22Rv1 (cell line): ENCODE data around the gene ANO5.

Source experiments
- H3K27ac ChIP-seq: fragments of 450-650 bp; 2 replicates; pipeline ENCODE4 v1.5.1; 2017
- ZFX ChIP-seq: fragments of 450-650 bp; IDR thresholded peaks from 2 replicates; pipeline ENCODE4 v1.6.1; 2017; ENCODE audit warnings: antibody characterized with exemption, borderline replicate concordance
- TF ChIP-seq, protein P1 (sequence below): fragments of 450-650 bp; IDR thresholded peaks from 2 replicates; pipeline ENCODE4 v1.5.1; 2017; ENCODE audit warnings: mild to moderate bottlenecking

Gene ANO5, protein sequence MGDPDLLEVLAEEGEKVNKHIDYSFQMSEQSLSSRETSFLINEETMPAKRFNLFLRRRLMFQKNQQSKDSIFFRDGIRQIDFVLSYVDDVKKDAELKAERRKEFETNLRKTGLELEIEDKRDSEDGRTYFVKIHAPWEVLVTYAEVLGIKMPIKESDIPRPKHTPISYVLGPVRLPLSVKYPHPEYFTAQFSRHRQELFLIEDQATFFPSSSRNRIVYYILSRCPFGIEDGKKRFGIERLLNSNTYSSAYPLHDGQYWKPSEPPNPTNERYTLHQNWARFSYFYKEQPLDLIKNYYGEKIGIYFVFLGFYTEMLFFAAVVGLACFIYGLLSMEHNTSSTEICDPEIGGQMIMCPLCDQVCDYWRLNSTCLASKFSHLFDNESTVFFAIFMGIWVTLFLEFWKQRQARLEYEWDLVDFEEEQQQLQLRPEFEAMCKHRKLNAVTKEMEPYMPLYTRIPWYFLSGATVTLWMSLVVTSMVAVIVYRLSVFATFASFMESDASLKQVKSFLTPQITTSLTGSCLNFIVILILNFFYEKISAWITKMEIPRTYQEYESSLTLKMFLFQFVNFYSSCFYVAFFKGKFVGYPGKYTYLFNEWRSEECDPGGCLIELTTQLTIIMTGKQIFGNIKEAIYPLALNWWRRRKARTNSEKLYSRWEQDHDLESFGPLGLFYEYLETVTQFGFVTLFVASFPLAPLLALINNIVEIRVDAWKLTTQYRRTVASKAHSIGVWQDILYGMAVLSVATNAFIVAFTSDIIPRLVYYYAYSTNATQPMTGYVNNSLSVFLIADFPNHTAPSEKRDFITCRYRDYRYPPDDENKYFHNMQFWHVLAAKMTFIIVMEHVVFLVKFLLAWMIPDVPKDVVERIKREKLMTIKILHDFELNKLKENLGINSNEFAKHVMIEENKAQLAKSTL

DNA sequence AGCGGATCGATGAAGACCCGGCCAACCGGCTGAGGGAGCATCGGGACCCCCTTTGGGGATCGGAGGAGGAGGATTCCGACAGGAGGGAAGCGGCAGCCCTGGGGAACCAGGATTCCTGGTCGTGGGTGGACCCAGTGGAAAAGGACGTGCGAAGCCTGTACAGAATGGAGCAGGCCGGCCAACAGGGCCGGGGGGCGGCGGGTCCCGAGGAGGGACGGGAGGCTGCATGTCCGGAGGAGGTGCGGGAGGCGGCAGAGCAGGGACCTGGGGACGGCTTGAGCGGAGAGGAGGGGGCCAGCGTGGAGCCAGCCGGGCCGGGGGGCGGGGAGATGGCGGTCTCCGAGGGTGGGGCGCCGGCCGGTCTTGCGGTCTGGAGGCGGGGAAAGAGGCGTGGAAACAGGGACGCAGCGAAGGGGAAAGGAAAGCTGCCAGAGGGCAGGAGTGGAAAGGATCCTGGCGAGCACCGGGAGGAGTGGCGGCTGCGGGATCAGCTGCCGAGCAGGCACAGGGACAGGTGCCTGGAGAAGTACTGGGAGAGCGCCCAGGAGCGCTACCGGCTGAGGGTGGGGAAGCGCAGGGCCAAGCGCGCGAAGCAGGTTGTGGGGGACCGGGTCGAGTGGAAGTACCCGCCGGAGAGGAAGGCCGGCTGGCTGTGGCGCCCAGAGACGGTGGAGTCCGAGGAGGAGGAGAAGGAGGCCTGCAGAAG, at the start of gene ANO5:
ANO5 (plus strand) TSS at position 444 of the 706 bp plus-strand sequence. CDS start 408 bp downstream, outside the sequence.
- peak within 1 kb of the TSS; percentile 37 for H3K27ac ChIP-seq
- TF ChIP-seq ZFX = no peak
- TF ChIP-seq, protein P1, sequence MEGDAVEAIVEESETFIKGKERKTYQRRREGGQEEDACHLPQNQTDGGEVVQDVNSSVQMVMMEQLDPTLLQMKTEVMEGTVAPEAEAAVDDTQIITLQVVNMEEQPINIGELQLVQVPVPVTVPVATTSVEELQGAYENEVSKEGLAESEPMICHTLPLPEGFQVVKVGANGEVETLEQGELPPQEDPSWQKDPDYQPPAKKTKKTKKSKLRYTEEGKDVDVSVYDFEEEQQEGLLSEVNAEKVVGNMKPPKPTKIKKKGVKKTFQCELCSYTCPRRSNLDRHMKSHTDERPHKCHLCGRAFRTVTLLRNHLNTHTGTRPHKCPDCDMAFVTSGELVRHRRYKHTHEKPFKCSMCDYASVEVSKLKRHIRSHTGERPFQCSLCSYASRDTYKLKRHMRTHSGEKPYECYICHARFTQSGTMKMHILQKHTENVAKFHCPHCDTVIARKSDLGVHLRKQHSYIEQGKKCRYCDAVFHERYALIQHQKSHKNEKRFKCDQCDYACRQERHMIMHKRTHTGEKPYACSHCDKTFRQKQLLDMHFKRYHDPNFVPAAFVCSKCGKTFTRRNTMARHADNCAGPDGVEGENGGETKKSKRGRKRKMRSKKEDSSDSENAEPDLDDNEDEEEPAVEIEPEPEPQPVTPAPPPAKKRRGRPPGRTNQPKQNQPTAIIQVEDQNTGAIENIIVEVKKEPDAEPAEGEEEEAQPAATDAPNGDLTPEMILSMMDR = no peak

DNA sequence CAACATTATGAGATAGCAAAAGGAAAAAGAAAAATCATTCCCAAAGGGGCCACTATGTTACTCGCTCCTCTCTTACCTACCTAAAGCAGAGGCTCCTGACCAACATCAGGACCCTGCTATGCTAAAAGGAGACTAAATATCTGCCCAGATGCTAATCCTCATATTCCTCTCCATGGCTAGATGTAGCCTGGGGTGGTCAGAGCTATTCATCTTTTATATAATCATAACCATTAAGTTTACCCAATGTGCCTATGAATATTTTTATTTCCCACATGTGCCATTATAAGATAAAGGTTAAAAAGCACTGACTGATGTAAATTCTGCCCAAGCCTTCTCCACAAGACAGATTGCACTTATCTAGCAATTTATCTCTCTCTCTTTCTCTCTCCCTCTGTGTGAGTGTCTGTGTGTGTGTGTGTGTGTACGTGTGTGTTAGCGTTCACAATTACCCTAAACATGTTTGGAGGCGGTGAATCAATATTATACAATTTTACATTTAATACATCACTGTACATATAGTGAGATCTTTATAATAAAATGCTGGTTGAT, 41.2 kb upstream of the ANO5 start:
- no peak overlapping the region for H3K27ac ChIP-seq
- no peak for TF ChIP-seq ZFX
- TF ChIP-seq, protein P1 = no peak

DNA sequence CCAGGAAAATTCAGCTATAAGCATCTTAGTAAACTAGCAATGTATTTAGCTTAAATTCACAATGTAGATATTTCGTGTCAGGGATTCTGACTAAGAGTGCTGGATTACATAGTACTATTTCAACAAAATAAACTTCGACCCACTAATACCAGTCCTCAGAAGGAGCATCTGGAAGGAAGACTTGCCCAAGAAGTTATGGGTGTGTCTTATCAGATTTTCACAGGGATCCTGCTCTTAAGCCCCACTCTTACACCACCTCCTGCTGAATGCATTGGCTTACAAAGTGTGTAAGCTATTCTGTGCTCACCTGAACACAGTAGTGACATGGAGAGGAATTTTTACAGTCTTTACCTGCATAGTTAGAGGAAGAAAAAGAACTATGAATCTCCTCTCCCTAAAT, 35.4 kb upstream of the ANO5 start:
- no peak overlapping the region for H3K27ac ChIP-seq
- TF ChIP-seq ZFX = no peak
- TF ChIP-seq, protein P1 = no peak

DNA sequence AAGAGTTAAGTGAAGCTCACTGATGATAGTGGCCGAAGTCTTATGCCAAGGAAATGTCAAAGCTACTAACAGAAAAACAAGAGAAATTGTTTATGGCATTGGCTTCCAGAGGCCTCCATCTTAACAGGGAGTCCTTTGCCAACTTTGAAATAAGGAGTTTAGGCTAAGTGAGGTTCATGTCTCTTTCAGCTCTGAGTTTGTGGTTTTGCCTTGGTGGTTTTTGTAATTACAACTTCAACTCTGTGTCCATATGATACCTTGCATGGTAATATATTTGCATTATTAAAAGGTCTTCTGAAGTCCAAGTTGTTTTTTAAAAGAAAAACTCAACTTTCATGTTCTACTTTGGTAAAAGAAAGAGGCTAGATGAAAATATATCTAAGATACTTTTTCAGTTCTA, 31.4 kb upstream of the ANO5 start:
- no peak overlapping the region for H3K27ac ChIP-seq
- TF ChIP-seq ZFX = no peak
- TF ChIP-seq, protein P1 = no peak

DNA sequence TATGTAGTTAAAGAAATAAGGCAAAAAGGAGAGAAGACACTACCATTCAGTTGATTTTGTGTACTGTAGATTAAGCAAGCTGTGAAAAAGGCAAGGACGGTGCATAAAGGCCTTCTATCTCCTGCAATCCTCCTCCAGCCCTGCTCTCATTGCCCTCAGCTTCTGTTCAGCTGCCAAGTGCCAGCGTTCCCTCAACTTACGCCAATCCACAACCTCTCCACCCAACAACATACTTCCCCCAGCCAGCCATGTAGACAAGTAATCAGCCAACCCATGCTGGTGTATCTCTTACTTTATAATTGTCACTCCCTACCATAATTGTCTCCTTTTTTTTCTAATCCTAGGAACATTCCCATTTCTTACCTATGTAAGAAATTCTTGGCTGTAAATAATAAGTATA, 30.1 kb upstream of the ANO5 start:
- no peak overlapping the region for H3K27ac ChIP-seq
- no peak for TF ChIP-seq ZFX
- TF ChIP-seq, protein P1 = no peak

DNA sequence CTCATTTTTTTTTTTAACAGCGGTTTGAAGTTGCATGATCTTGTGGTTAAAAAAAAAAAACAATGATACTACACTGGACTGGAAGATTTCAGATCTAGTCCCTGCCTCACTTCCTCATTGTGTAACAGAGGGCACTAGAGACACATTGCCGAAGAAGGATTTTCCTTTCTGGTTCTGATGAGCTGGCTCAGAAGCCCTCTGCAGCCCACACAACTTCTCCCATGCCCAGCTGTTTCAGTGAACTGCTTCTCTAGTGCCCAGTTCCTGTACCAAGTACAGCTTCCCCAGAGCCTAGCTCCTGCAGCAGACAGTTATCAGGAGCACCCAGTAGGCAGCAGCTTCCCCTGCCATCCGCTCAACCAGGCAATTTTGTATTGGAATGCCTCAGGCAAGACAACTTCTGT, 29.5 kb upstream of the ANO5 start:
- no peak overlapping the region for H3K27ac ChIP-seq
- TF ChIP-seq, protein P1 = no peak
- no peak for TF ChIP-seq ZFX
